Nephron (organoid): ENCODE results near the gene CACNA1I.

Source experiments
- H3K27ac Mint-ChIP-seq, 3 experiments: 2 replicates each; pipeline ENCODE4 v1.8.0; 2020; ENCODE audit warnings: mixed read lengths in 3 of 3, mild to moderate bottlenecking in 2 of 3, moderate library complexity in 1 of 3
- H3K27me3 Mint-ChIP-seq: 2 replicates; pipeline ENCODE4 v1.8.0; 2021; ENCODE audit warnings: low read depth, mild to moderate bottlenecking, moderate library complexity, mixed read lengths
- H3K36me3 Mint-ChIP-seq: 2 replicates; pipeline ENCODE4 v1.8.0; 2020; ENCODE audit warnings: low read depth, mixed read lengths
- H3K4me1 Mint-ChIP-seq: 2 replicates; pipeline ENCODE4 v1.8.0; 2020; ENCODE audit warnings: mixed read lengths
- H3K4me3 Mint-ChIP-seq, 3 experiments: 2 replicates each; pipeline ENCODE4 v1.8.0; 2020; ENCODE audit warnings: mild to moderate bottlenecking in 3 of 3, mixed read lengths in 3 of 3, moderate library complexity in 2 of 3
- H3K9me3 Mint-ChIP-seq: 2 replicates; pipeline ENCODE4 v1.8.0; 2020; ENCODE audit warnings: mixed read lengths
- CTCF ChIP-seq, 3 experiments: fragments of 200-600 bp; sonication (generic); IDR thresholded peaks; one replicate each; pipeline ENCODE4 v1.5.0; 2021; ENCODE audit warnings: antibody characterized with exemption in 3 of 3; ENCODE audit not compliant: unreplicated experiment in 3 of 3

CACNA1I gene

GRCh38 chr22:39560127-39560526 is 10.4 kb upstream of the CACNA1I start:
- no peak for TF ChIP-seq CTCF (IDR thresholded peaks at IDR 0.05; ENCODE audit: unreplicated experiment in 3 of 3)
- H3K4me1 Mint-ChIP-seq: no peaks in the 10 kb centered on the region
- no peak overlapping the region for H3K4me3 Mint-ChIP-seq
- H3K36me3 Mint-ChIP-seq: no peaks in the 10 kb centered on the region
- H3K9me3 Mint-ChIP-seq: no peaks in the 10 kb centered on the region
- H3K27ac Mint-ChIP-seq: no peak overlapping the region
- peaks cover 52% of the 10 kb centered on the region for H3K27me3 Mint-ChIP-seq

GRCh38 chr22:39562839-39563489 is 7.6 kb upstream of the CACNA1I start:
- H3K9me3 Mint-ChIP-seq: peaks cover 6% of the 10 kb centered on the region
- no peak overlapping the region for H3K4me3 Mint-ChIP-seq
- H3K27me3 Mint-ChIP-seq: peaks cover 31% of the 10 kb centered on the region
- no peaks in the 10 kb centered on the region for H3K4me1 Mint-ChIP-seq
- no peaks in the 10 kb centered on the region for H3K36me3 Mint-ChIP-seq
- H3K27ac Mint-ChIP-seq: no peak overlapping the region
- TF ChIP-seq CTCF (IDR thresholded peaks at IDR 0.05; ENCODE audit: unreplicated experiment in 3 of 3): no peak

- Mint-ChIP-seq H3K27me3 (peaks cover 23% of the 10 kb centered on the region), H3K4me1 (no peaks in the 10 kb centered on the region), H3K36me3 (no peaks in the 10 kb centered on the region)
Measured at GRCh38 chr22:39563571-39564428, 6.8 kb upstream of the CACNA1I start.

GRCh38 chr22:39565414-39565944 is 5.1 kb upstream of the CACNA1I start:
- H3K4me1 Mint-ChIP-seq: no peaks in the 10 kb centered on the region
- H3K9me3 Mint-ChIP-seq: peaks cover 6% of the 10 kb centered on the region
- no peak for TF ChIP-seq CTCF (IDR thresholded peaks at IDR 0.05; ENCODE audit: unreplicated experiment in 3 of 3)
- H3K27me3 Mint-ChIP-seq: peaks cover 10% of the 10 kb centered on the region
- H3K36me3 Mint-ChIP-seq: no peaks in the 10 kb centered on the region
- no peak overlapping the region for H3K4me3 Mint-ChIP-seq
- no peak overlapping the region for H3K27ac Mint-ChIP-seq

More at GRCh38 chr22:39563571-39564428, 6.8 kb upstream of the CACNA1I start:
- no peak overlapping the region for H3K4me3 Mint-ChIP-seq
- TF ChIP-seq CTCF (IDR thresholded peaks at IDR 0.05; ENCODE audit: unreplicated experiment in 3 of 3): no peak
- peaks cover 6% of the 10 kb centered on the region for H3K9me3 Mint-ChIP-seq
- no peak overlapping the region for H3K27ac Mint-ChIP-seq

GRCh38 chr22:39567135-39567946 is 3.2 kb upstream of the CACNA1I start:
- Mint-ChIP-seq H3K27me3 (peaks cover 16% of the 10 kb centered on the region), H3K9me3 (peaks cover 6% of the 10 kb centered on the region), H3K4me3 (no peak overlapping the region), H3K36me3 (no peaks in the 10 kb centered on the region), H3K27ac (no peak overlapping the region), H3K4me1 (no peaks in the 10 kb centered on the region)
- TF ChIP-seq CTCF (IDR thresholded peaks at IDR 0.05; ENCODE audit: unreplicated experiment in 3 of 3): no peak
